NOMO-1 (cell line): ENCODE results near the gene RPS6KA2.

Experiments used
- DNase-seq, 2 experiments: peaks; one replicate each; lab custom pipeline; 2025; ENCODE audit not compliant: unreplicated experiment in 2 of 2; lab: John Stamatoyannopoulos, UW

Gene RPS6KA2

DNA sequence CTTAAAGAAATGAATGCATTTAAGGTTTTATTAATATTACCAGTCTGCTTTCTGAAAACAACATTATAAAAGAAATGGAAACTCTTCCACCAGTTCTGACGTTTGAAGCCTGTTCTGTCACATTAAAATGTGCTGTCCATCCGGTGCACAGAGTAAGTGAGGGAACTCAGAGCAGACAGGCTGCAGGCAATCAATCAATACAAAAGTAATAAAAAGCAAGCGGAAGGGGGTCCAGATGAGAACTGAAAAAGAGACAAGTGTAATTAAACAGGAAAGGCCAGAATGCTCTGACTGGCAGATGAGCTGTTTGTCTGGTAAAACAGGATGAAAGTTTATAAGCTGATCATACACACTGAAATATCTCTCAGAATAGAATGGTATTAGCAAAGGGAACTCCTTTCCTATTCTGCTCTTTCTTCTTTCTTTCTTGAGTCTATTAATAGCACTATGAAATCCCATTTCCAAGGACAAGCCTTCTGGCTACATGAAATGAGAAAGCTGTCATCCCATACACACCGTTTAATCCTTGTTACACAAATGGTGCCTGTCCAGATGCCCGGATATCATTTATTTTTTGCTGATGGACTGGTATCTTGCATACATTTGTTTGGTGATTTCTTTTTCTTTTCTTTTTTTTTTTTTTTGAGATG lies 134.8 kb downstream of the RPS6KA2 start:
- no peak for DNase-seq

- no peak for DNase-seq
Observed at GRCh38 chr6:166490671-166491500, 136.2 kb downstream of the RPS6KA2 start.

- no peak for DNase-seq
Observed at GRCh38 chr6:166489301-166490155, 137.5 kb downstream of the RPS6KA2 start.

DNA sequence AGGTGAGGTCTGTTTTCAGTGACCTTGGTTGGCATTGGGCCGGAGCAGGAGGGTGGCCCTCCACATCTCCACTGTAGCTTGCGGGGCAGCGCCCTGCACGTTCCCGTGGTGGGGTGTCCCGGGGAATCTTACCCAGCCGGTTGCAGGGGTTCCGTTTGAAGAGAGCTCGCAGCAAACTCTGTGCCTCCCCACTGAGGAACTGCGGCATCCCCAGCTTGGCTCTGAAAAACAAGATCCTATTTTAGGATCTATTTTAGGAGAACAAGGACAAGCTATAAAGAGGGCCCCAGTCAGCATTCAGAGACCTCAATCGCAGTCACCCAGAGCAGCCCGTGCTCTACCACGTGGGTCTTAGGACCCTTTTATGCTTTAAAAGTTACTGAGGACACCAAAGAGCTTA lies 138.3 kb downstream of the RPS6KA2 start:
- no peak for DNase-seq

GRCh38 chr6:166488076-166488685 lies 138.9 kb downstream of the RPS6KA2 start:
- DNase-seq, result peak; percentile 35 to 83

- DNase-seq, result no peak
Observed at GRCh38 chr6:166487148-166487547, 139.9 kb downstream of the RPS6KA2 start.

DNA sequence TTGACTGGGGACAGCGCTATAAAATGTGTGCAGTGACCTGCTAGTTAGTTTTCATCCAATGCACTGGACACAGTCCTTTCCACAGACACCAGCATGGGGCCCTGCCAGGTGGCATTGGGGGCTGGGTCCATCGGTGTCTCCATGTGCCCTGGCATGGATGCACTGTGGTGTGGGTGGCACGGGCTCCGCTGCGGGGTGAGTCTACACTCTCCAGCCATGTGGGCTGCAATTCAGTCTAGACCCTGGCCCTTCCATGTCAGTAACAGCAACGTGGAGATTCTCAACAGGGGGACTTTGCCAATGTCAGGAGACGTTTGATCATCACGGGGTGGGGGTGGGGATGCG lies 140.5 kb downstream of the RPS6KA2 start:
- DNase-seq, result no peak

DNA sequence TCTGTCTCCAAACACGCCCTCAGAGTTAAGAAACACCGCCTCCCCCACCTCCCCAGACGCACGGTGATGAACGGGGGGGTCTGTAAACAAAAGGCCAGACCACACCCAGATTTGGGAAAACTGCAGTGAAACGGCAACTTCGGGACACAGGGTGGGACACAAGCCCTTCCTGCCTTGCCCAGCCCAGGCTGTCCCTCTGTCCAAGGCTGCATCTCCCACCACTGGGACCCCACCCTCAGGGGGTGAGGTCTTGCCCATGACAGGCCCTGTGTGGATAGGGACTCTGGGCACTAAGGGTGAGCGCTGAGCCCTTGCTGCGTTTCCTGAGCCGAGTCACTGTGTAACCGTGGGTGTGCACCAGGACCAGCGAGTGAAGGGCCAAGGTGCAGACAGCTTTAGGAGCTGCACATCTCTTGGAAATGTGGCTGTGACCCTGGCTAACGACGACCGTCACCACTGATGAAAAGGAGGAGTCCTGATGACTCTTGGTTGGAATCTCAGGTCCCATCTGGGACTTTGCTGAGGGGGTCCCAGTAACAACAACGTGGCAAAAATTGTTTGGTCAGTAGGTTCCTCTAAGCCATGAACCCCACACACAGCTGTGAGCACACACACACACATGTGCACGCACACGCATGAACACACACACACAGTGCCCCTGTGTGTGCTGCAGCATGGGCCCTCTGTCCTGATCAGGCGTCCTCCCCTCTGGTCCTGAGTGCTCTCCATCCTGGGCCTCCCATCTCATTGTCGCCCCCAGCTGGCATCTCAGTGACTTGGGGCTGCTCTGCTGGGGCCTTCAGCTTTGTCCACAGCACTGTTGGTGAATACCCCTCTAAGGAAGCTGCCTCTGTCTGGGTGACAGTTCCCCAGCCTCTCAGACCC lies 141.2 kb downstream of the RPS6KA2 start:
- no peak for DNase-seq

- no peak for DNase-seq
Observed at GRCh38 chr6:166484863-166485262, 142.2 kb downstream of the RPS6KA2 start.

GRCh38 chr6:166483573-166484250 lies 143.3 kb downstream of the RPS6KA2 start:
- no peak for DNase-seq

- DNase-seq, result no peak
Observed at GRCh38 chr6:166483026-166483425, 144.0 kb downstream of the RPS6KA2 start.

GRCh38 chr6:166478782-166479592 lies 148.1 kb downstream of the RPS6KA2 start:
- no peak for DNase-seq

DNA sequence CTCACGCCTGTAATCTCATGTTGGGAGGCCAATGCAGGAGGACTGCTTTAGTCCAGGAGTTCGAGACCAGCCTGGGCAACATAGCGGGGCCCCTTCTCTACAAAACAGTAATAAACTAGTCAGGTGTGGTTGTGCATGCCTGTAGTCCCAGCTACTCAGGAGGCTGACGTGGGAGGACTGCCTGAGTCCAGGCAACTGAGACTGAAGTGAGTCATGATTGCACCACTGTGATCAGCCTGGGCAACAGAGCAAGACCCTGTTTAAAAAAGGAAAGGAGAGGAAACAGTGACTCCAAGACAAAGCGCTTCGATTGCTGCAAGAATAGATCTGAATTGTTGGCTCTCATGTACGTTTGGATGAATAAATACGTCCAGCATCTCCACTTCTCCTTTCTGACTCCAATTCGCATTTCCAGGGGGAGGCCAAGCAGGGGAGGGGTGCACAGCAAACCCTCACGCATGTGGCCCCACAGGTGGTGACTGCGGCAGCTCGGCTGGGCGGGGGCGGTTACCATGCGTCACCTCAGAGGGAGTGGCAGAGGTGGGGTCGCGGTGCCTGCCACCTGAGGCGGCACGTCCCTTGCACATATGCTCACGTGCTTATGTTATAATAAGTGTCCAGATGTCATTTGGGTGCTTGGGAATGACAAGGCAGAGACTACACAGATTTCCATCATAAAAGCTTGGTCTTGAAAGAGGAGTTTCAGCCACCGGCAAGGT lies 149.2 kb downstream of the RPS6KA2 start:
- DNase-seq, result no peak

GRCh38 chr6:166476634-166477215 lies 150.3 kb downstream of the RPS6KA2 start:
- DNase-seq, result no peak

DNA sequence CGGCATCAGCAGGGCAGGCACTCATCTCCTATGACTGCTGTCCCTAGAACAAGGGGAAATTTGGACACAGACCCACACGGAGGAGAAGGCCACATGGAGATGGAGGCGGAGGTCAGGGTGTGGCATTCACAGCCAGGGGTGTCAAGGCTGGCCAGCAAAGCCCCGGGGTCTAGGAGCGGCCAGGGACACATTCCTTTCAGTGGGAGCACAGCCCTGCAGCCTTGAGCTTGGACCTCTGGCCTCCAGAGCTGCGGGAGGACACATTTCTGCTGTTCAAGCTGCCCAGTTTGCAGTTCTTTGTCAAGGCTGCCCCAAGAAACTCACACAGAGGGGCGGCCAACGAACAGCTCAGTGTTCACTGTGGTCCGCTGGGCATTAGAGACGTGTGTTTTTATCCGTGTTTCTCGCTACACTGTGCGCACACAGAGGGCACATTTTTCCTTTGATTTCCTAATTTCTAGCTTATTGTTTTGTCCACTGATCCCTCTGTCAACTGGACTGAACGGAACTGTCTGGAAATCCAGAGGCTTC lies 150.9 kb downstream of the RPS6KA2 start:
- no peak for DNase-seq

- DNase-seq, result no peak
Observed at GRCh38 chr6:166474721-166475565, 152.1 kb downstream of the RPS6KA2 start.
